Activated naive CD8-positive, alpha-beta T cell treated with anti-CD3 and anti-CD28 coated beads, Interleukin-2, amount 10 ng/mL, durations not matched to agents 7 days and 5 days (primary cell): Measurements from ENCODE around the gene GPR149. TPM values are rescaled to one million over a fixed set of nuclear protein-coding genes. Genes with fewer than 3 reads are reported as not detected.

Source experiments
- total RNA-seq, 2 experiments: library from RNA; stranded (reverse); gene quantifications; one replicate each; pipeline ENCODE4 v1.2.3, GENCODE V29; 2021

Gene GPR149
- total RNA-seq, 2 experiments from 2014 or later: not detected

Other genes with a start within 250 kb of the GPR149 start
- 10 to 100 TPM; 74.0 to 80.0 TPM for gene DHX36, start 105.7 kb downstream of the GPR149 start, total RNA-seq